H1 (cell line): ENCODE measurements around the gene OLFM2. TPM values are rescaled to one million over a fixed set of nuclear protein-coding genes. Genes with fewer than 3 reads are reported as not detected.

Experiments used
- CBX5 ChIP-seq: fragments of 300-800, 300-1000 bp; sonication (generic); IDR thresholded peaks from 2 replicates; pipeline ENCODE4 v1.7.1; 2016; ENCODE audit warnings: antibody characterized with exemption, low read length, low read depth
- POU5F1 ChIP-seq: IDR thresholded peaks from 2 replicates; pipeline ENCODE4 v1.6.1; 2011; ENCODE audit warnings: low read depth, mild to moderate bottlenecking, low read length, moderate library complexity
- polyA plus RNA-seq, 7 experiments: library from polyadenylated mRNA; depleted of rRNA in 3 of 7; stranded (reverse) in 5 of 7; unstranded in 2 of 7; fragments of >200 nt in 5 of 7; fragments of 200-250 nt in 2 of 7; gene quantifications; 1 replicate in 5 of 7; 2 replicates in 1 of 7; 4 replicates in 1 of 7; pipeline versions ENCODE4 v1.2.1 to v1.2.3, GENCODE V29; 2011 to 2013; ENCODE audit warnings: missing spikeins in 2 of 7, mixed read lengths in 2 of 7
- total RNA-seq: library from RNA; stranded (reverse); fragmentation: NEBNext Ultra II Directional; extraction: Animal tissue kit (Norgen Biotek cat#: 25700); gene quantifications from 2 replicates; pipeline ENCODE4 v1.2.1, GENCODE V29; 2021

OLFM2 gene
- total and polyA plus RNA-seq, 2 of the 8 experiments (the other 6 are each of a cell fraction or from before 2014, with no cell fraction given) = 68.2 to 151 TPM

DNA sequence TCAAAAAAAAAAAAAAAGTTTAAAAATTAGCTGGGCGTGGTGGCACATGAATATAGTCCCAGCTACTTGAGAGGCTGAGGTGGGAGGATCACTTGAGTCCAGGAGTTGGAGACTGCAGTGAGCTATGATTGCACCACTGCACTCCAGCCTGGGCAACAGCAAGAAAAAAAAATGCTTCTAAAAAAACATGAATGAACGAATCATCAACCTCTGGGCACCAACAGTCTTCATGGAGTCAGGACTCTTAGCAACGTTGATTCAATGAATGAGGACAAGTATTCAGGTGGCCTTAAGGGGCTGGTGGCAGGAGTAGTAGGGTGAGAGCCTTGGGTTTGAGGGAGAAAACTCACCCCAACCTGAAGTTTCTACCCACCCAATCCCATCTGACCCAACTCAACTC lies 20.6 kb upstream of the OLFM2 start (continued):
- TF ChIP-seq CBX5 (no peak), POU5F1 (no peak)
